ENCODE results near the gene SRGAP3.
"Not testable (repeated sequence)": the region's sequence is repeated elsewhere in the genome, so short reads cannot be mapped to it uniquely, and the experiment has no call there.

The SRGAP3 gene

DNA sequence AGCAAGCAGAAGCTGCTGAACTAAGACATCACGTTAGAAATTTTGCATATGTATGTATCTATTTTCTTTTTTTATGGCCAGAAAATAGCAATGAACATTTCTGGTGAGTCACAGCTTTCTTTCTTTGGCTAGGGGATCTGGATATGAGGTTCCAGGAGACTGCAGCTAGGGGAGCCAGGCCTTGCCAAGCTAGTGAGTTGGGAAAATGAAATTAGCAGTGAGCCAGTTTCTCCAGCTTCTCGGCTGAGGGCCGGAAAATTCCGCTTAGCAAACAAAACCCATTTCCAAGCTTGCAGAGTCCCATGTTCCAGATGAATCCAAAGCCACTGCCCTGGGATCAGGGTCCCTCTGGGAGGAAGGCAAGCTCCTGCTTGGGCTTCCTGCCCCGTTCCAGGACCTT, 137.6 kb downstream of the SRGAP3 start:
- DNase-seq (ENCODE audit: low read depth), result no peak

DNA sequence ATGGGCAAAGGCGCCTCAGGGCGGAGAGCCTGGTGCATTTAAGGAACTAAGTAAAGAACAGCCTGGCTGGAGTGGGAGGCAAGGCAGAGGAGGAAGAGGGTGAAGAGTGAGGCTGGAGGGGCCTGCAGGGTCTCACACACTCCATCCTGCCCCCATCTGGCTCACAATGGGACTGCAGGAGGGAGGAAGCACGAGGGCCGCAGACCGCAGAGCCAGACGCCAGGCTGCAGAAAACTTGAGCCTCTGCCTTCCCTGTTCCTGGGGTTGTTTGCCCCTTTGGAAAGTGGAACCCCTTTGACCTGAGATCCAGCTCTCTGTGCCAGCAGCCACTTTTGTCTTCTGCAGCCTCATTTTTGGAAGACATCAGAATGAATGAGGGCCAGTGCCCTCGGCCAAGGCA, 138.0 kb downstream of the SRGAP3 start:
- no peak for DNase-seq (ENCODE audit: low read depth)

DNA sequence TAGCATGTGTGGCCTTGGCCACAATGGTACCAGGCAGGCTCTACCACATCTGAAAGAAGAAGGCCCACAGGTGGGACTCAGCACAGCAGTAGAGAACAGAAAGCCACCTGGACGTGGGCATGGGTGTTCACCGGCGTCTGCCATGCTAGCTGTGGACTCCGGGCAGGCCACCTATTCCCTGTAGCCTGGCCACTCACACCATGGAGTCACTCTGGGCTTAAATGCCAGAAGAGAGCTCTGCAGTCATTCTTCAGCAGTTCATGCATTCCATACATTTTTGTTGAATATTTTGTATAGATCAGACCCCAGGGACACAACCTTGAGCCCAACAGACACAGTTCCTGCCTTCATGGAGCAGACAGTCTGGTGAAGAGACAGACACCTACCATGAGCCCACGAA, 138.6 kb downstream of the SRGAP3 start:
- DNase-seq (ENCODE audit: low read depth), result no peak

DNA sequence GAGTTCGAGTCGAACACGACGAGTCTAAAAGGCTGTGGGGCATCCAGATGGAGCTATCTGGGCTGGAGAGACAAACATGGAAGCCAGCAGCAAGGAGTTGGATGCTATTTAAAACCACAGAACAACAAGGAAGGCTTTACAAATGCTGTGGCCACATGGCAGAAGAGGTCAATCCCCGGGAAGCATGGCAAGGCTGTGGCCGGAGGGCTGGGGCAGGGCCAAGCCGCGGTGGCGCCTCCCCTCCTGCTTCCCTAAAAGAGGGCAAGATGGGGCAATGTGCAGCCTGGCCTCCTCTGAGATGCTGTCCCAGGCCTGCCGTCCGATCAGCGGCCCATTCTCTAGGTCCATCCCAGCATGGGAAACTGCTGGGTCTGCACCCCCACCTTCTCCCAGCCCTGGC, 139.1 kb downstream of the SRGAP3 start:
- no peak for DNase-seq (ENCODE audit: low read depth)

DNA sequence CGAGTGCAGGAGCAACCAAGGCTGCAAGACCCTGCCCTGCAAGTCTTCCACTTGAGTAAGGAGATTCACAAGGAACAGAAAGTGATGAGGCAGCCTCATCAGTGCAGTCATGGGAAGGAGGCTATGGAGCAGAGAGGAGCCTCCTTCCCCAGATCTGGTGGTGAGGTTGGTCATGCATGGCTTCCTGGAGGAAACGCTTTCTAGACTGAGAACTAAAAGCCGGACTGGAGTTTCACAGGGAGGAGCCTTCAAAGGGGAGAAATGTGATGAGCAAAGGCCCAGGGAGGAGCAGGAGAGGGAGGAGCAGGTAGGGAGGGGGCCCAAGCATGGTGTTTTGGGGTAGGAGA, 139.9 kb downstream of the SRGAP3 start:
- no peak for DNase-seq (ENCODE audit: low read depth)

DNA sequence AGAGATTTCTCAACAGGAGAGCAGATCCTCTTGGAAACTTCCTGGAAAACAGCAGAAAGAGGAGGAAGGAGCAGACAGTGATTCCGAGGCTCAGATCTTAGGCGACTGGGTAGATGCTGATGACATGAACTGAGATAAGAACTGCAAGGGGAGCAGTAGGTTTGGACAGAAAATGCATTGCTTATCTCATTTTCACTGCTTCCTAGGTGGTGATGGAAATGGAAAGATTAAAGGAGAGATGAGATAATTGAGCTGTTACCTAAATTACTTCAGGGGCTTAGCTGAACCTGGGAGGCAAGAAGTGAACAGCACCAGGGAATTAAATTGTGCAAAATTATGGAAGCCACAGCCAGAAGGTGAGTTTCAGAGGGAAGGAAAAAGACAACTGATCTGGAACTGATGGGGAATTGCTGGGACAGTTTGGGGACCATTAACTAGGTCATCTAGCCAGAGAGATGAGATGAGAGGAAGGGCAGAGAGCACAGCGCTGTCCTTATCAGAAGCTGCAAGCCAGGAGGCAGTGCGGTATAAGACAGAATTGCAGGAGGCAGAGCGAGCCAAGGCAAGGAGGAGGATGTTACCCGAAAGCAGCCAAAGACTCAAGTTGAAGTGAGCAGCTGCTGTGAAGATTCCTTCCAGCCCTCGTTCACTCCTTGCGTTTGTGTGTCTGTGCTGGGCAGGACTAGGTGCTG, 140.4 kb downstream of the SRGAP3 start:
- no peak for DNase-seq (ENCODE audit: low read depth)

DNA sequence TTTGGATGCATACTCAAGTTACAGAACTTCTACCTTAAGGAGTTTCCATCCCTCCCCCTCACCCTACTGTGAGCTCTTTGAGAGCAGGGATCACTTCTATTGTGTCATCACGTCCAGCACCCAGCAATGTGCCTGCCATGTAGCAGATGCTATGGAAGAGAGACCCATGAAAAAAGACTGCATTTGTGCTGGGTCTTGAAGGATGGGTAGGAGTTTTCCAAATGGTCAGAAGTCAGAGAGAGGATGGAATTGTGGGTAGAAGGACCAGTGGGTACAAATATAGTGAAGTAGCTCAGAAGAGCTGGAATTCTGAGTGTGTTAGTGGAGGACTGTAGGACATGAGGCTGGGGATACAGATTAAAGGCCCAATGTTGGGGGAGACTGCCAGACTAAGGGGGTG, 141.7 kb downstream of the SRGAP3 start:
- no peak for DNase-seq (ENCODE audit: low read depth)

DNA sequence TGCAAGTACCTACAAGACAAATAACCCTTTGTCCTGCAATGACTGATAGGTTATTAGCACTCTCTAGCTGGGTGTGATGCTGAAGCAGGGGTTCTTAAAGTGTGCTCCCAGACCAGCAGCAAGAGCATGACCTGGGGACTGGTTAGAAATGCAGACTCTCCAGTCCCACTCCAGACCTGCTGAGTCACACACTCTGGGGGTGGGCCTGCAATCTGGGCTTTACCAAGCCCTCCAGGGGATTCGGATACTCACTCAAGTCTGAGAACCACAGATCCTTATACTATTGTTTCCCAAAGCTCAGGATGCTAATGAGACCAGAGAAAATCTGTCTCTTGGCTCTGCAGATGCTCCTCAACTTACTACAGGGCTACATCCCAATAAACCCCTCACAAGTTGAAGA, 144.0 kb downstream of the SRGAP3 start:
- no peak for DNase-seq (ENCODE audit: low read depth)

DNA sequence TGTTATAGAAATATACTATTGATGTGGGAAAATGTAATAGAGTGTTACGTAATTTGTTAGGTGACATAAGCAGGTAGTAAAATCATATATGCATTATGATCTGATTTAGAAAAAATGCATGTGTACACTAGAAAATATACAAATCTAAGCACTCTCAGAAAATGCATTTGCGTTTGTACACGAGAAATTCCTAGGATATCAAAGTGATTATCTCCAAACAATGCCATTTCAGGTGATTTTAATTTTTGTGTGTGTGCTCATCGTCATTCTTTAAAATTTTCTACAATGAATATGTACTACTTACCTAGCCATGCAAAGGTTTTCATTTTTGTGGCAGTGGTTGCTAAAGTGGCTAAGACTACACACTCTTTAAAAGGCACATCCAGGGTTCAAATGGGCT, 145.3 kb downstream of the SRGAP3 start:
- DNase-seq (ENCODE audit: low read depth), result no peak

DNA sequence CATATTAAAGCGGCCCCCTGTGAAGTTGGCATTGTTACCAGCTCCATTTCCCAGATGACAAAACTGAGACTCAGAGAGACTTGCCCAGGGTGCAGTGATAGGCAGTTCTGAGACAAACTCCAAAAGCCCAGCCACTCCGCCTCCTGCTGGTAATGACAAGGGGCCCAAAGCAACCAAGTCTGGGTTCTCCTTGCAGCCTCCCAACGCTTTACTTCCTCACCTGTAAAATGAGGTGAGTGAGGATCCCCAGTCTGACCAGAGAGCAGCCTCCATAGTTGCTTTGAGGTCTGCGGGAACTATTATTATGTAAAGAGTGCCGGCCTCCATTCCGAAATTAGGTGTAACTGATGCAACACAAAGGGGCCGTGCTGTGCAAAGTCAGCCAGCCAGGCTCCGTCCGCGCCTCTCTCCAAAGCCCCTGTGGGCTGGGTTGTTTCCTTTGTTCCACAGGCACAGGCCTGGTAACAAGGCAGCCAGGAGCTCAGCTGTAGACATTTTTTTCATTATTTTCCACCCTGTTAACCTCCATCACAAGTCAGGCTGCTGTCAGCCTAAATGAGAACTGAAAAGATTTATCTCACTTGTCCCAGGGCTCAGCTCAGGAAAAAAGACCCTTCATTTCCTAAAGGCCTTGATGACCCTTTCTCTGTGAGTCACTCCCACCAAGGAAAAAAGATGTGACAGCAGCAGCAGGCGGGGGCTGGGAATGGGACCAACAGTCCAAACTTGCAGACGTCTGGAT, 147.0 kb downstream of the SRGAP3 start:
- no peak for DNase-seq (ENCODE audit: low read depth)

DNA sequence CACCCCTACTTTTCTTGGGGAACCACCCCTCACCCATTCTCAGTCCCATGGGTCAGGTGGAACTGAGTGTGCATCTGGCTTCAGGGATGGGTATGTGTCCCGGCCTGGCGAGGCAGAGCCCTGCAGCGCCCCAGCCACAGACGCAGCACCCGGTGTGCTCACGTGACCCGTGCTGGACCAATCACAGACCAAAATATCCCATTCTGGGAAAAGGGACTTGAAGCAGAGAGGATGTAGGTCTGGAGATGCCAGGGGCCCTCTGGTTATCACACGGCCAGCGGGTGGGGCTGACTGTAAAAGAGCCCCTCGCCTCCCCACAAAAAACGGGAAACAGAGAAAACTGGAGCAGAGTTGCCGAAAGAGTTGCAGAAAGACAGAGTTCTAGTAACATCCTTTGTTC, 148.2 kb downstream of the SRGAP3 start:
- DNase-seq (ENCODE audit: low read depth), result no peak

DNA sequence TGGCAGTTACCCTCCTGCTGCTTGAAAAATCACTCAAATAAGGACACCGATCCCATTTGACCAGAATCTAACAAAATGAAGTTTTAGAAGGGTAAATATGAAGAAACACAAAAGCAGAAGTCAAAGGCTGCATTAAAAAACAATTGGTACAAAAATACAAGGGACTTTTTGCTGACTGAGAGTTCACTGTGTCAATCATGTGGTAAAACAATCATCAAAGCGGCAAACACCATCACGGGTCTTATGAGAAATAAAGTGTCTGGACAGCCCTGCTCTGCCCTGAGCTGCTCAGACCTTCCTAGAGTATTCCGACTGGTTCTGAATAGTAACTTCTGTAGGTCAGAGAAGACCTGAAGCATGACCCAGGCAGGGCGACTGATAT, 148.9 kb downstream of the SRGAP3 start:
- no peak for DNase-seq (ENCODE audit: low read depth)

DNA sequence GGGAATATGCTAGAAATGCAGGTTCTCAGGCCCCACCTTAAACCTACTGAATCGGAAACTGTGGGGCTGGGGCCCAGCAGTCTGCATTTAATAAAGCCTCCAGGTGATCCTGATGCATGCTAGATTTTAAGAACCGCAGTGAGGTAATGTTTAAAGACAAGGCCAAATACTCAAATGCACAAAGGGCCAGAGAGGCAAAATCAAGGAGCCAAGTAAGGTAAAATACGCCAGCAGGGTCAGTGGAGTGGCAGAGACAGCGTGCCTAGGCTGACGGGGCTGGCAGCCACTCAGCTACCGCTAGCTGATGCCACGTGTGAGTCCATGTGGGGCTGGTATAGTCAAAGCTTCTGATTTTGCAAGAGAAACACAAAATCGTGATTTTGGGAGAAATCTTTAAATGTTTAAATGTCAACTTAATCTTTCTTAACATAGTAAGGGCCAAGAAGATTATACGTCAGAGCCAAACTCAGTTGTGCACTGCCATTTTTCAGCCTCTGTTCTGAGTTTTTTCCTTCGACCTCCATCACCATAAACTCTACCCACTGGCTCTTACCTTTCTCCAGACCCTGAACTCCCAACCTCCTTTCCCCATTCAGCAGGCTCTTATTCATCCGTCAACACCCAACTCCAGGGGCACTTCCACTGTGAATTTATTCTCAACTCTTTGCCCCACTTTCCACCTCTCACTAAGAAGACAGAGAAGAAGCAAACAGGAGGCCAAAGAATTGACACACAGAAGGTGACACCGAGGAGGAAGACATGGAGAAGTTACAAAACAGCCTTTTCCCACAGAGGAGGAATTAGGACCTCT, 149.5 kb downstream of the SRGAP3 start:
- no peak for DNase-seq (ENCODE audit: low read depth)

DNA sequence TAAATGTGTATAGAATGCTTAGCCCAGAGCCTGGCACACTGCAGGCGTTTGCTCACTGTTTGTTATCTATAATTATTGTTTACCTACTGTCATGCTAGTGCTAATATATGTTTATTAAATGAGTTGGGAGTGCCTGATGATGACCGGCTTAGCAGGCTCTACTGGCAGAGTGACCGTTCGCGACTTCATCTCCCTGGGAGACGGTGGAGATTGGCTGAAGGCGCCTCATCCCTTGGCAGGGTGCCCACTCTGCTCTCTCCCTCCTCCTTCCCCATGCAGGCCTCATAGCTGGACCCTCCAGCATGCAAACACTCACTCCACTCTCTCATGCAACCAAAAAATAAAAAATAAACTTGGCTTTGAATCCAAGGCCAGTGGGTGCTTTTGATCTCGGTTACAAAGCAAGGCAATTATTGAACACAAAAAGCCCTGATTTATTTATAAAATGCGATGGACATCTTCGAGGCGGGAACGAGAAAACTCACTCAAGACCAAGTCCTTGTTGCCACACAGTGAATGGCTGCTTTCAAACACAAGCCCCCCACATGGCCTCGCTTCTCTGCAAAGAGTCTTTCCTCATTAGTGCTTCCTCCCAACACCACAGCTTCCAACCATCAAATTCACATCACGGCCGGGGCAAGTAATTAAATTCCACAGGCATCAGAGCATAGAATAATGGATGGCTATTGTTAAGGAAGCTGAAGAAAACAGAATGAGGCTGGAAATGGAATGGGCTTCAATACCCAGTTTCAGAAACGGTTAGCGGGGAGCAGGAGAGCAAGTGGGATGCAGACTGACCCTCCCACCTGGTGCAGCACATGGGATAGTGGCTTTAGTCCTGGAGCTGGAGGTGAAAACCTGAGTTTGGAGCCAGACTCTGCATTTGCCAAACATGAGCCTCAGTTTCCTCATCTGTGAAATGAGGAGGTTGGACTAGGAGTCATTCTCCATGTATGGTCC, 150.4 kb downstream of the SRGAP3 start:
- no peak for DNase-seq (ENCODE audit: low read depth)

DNA sequence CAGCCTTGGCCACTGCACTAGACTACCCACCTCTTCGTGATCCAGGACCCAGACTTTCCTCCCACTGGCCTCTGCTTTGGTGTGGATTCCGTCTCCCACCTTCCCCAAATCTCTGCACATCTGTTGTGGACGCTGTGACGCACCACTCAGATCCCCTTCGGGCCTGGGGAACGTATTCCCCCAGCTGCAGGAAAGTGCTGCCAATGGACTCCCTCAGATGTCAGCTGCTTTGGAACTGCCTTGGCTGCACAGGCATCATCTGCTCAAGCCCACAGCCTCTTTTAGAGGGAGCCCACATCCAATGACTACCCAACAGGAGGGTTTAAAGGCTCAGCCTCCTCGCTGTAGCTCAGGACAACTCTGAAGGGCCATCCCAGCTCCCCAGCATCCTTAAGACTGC, 152.0 kb downstream of the SRGAP3 start:
- DNase-seq (ENCODE audit: low read depth), result no peak

DNA sequence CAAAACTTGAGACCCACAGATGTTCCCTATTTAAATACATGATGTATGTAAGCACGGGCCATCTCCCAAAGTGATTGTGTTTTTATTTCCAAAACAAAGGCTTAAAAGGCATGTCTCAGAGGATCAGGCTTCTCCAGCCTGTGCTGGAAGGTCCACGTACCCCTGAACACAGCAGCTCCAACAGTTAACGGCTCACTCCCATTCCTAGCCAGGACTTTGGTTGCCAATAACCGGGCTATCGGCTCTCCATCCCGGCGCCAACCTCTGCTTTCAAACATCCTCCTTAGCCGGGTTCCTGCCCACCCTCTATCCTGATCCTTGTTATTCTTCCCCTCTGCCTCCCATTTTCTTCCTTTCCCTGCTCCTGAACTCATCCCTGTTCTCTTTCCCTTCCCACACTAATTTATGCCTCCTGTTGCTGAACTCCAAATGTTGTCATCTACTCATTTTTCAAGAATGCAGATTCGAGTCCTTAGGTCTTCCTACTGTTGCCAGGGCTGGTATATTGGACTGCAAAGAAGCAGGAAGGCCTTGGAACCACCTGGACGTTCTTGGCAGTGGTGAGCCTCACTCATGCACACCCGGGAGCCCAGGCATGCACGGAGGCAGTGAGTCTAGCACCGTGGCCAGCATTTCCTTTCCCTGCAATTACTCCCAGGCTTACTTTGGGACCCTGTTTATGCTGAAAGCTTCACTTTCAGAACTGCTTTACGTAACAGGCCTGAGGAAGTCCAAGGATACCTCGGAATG, 157.8 kb downstream of the SRGAP3 start:
- DNase-seq (ENCODE audit: low read depth), result no peak

DNA sequence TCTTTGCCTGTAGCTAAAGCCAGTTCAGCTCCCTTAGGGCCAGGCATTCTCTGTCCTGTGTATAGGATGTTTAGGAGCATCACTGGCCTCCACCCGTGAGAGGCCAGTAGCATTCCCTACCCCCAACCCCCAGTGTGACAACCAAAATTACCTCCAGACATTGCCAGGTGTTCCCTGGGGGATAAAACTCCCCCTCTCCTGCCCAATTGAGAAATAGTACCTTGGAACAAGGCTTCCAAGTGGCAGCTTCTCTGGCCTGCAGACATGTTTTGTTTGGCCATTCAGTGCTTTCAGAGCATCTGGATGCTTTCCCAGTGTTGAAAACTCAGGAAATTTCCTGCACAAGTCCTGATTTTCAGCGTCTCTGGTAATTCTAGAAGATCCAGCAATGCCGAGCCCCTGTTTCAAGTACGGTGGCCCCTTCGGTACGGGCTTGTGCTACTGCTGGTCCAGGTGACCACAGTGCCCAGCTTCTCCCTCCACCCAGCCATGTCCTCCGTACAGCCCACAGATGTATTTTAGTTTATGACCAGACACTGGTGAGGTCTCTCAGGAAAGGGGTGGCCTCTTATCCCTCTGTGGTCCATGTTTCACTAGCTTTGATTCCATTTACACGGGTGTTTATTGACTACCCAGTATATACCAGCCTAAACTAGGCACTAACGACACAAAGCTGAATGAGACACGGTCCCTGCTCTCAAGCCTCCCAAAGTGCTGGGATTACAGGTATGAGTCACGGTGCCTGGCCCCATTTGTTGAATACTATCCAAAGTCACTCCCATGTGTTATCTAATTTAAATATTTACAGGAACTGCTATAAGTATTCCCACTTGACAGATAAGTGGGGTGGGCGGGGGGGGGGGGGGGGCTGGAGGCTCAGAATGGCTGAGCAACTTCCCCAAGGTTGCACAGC, 160.7 kb downstream of the SRGAP3 start:
- no peak for DNase-seq (ENCODE audit: low read depth)

DNA sequence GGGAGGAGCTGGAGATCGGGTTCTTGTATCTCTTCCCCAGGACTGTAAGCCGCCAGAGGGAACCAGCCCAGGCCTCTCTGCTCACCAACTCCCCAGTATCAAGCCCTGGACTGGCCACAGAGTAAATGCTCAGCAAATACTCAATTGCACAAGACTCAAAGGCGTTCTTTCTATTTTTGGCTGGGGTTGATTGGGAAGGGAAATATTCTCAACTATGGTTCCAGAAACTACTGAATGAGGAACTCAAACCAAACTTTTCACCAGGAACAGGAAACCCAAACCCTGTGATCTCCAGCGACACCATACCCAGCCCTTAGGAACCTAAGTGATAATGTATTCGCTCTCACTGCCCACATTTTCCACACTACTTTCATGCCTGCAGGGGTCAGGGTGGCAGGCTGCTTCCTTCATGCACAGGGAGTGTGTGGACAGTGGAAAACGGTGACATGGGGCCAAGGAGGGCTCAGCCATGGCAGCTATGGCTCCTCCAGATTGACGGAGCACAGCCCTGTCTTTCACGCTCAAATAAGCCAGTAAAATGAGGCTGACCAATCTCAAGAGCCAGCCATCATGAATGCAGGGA, 161.5 kb downstream of the SRGAP3 start:
- DNase-seq (ENCODE audit: low read depth), result no peak

DNA sequence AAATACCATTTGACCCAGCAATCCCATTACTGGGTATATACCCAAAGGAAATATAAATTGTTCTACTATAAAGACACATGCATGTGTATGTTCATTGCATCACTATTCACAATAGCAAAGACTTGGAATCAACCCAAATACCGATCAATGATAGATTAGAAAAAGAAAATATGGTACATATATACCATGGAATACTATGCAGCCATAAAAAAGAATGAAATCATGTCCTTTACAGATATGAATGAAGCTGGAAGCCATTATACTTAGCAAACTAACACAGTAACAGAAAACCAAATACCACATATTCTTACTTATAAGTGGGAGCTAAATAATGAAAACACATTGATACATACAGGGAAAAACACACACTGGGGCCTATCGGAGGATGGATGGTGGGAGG, 164.0 kb downstream of the SRGAP3 start:
- not testable (repeated sequence) for DNase-seq (ENCODE audit: low read depth)
